DOHH2 (cell line): ENCODE results near the gene USE1.

ENCODE experiments used
- H3F3A ChIP-seq: fragments of 200-600 bp; sonication (generic), shearing (Covaris generic); 2 replicates; pipeline ENCODE4 v1.6.0; 2016; ENCODE audit warnings: antibody characterized with exemption, mild to moderate bottlenecking; ENCODE audit not compliant: control insufficient read depth, insufficient read depth
- H3K27ac ChIP-seq: fragments of 200-600 bp; sonication (generic); 2 replicates; pipeline ENCODE4 v1.5.1; 2014; ENCODE audit warnings: low read depth, mild to moderate bottlenecking, low read length, moderate library complexity
- H3K27me3 ChIP-seq: fragments of 200-600 bp; sonication (generic); 2 replicates; pipeline ENCODE4 v1.6.1; 2014; ENCODE audit warnings: mild to moderate bottlenecking, low read length, mixed read lengths; ENCODE audit not compliant: control insufficient read depth
- H3K36me3 ChIP-seq: fragments of 200-600 bp; sonication (generic); 2 replicates; pipeline ENCODE4 v1.6.1; 2014; ENCODE audit warnings: mild to moderate bottlenecking, low read length, moderate library complexity, mixed read lengths; ENCODE audit not compliant: control insufficient read depth
- H3K4me1 ChIP-seq: fragments of 200-600 bp; sonication (generic); 2 replicates; pipeline ENCODE4 v1.6.1; 2014; ENCODE audit warnings: mild to moderate bottlenecking, low read length, mixed read lengths; ENCODE audit not compliant: control insufficient read depth
- H3K4me2 ChIP-seq: fragments of 200-600 bp; sonication (generic); 2 replicates; pipeline ENCODE4 v1.6.0; 2014; ENCODE audit warnings: mild to moderate bottlenecking, low read length, moderate library complexity
- H3K4me3 ChIP-seq: fragments of 200-600 bp; sonication (generic); 2 replicates; pipeline ENCODE4 v1.5.1; 2014; ENCODE audit warnings: mild to moderate bottlenecking, low read length, mixed read lengths
- H3K79me2 ChIP-seq: fragments of 200-600 bp; sonication (generic); 2 replicates; pipeline ENCODE4 v1.6.1; 2014; ENCODE audit warnings: mild to moderate bottlenecking, low read length, mixed read lengths; ENCODE audit not compliant: control insufficient read depth
- H3K9me2 ChIP-seq: fragments of 200-600 bp; sonication (generic); replicated peaks from 2 replicates; pipeline ENCODE4 v1.6.1; 2014; ENCODE audit warnings: mild to moderate bottlenecking, low read length, mixed read lengths; ENCODE audit not compliant: control insufficient read depth
- H3K9me3 ChIP-seq: fragments of 200-600 bp; sonication (generic); 2 replicates; pipeline ENCODE4 v1.6.1; 2014; ENCODE audit warnings: antibody characterized with exemption, low read length, mixed read lengths; ENCODE audit not compliant: control insufficient read depth, insufficient read depth
- H4K20me1 ChIP-seq: fragments of 200-600 bp; sonication (generic); 2 replicates; pipeline ENCODE4 v1.6.0; 2014; ENCODE audit warnings: low read depth, mild to moderate bottlenecking, antibody characterized with exemption, low read length, moderate library complexity; ENCODE audit not compliant: control insufficient read depth, insufficient read depth
- CTCF ChIP-seq: fragments of 200-600 bp; sonication (generic); IDR thresholded peaks from one replicate; pipeline ENCODE4 v1.5.1; 2014; ENCODE audit warnings: antibody characterized with exemption, mild to moderate bottlenecking, low read depth, low read length; ENCODE audit not compliant: poor library complexity, severe bottlenecking
- EZH2phosphoT487 ChIP-seq: fragments of 200-600 bp; sonication (generic); IDR thresholded peaks from 2 replicates; pipeline ENCODE4 v1.6.1; 2017; ENCODE audit warnings: borderline replicate concordance, mild to moderate bottlenecking, antibody characterized with exemption, low read length, moderate library complexity, mixed read lengths

USE1 gene, protein sequence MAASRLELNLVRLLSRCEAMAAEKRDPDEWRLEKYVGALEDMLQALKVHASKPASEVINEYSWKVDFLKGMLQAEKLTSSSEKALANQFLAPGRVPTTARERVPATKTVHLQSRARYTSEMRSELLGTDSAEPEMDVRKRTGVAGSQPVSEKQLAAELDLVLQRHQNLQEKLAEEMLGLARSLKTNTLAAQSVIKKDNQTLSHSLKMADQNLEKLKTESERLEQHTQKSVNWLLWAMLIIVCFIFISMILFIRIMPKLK

GRCh38 chr19:17215127-17215971 is at the start of gene USE1:
Gene USE1, plus strand, starts transcription at chr19:17215357. Its CDS starts 49 bp downstream, at chr19:17215406.
- Histone ChIP-seq H3K79me2 (peaks cover 7% of the 10 kb centered on the region), H3K4me1 (peaks cover 30% of the 10 kb centered on the region), H3K27ac (peak within 1 kb of the TSS; percentile 69), H3K27me3 (no peaks in the 10 kb centered on the region), H3K36me3 (peaks cover 60% of the 10 kb centered on the region), H3F3A (peaks cover 8% of the 10 kb centered on the region), H3K4me3 (peak within 1 kb of the TSS; percentile 81), H3K9me3 (no peaks in the 10 kb centered on the region), H3K4me2 (peak within 1 kb of the TSS; percentile 89), H3K9me2 (no peaks in the 10 kb centered on the region), H4K20me1 (no peaks in the 10 kb centered on the region)
- no peak for TF ChIP-seq CTCF

GRCh38 chr19:17165715-17166114 is 49.4 kb upstream of the USE1 start:
- no peaks in the 10 kb centered on the region for H3K9me2 ChIP-seq
- no peaks in the 10 kb centered on the region for H3K27me3 ChIP-seq
- no peak overlapping the region for H3K4me2 ChIP-seq
- no peaks in the 10 kb centered on the region for H3K79me2 ChIP-seq
- 0 out of 2 replicates have a peak, but pooled peaks cover under 1% of the 10 kb centered on the region for H3K4me1 ChIP-seq
- no peaks in the 10 kb centered on the region for H4K20me1 ChIP-seq
- H3K9me3 ChIP-seq, result no peaks in the 10 kb centered on the region
- TF ChIP-seq CTCF (no peak), EZH2phosphoT487 (no peak)
- H3K4me3 ChIP-seq, result no peak overlapping the region
- H3K27ac ChIP-seq, result no peak overlapping the region
- peaks cover 3% of the 10 kb centered on the region; the same call in 1 of the 2 replicates for H3F3A ChIP-seq
- peaks cover 78% of the 10 kb centered on the region for H3K36me3 ChIP-seq

GRCh38 chr19:17170538-17171297 is 44.4 kb upstream of the USE1 start:
- H3K27ac ChIP-seq, result no peak overlapping the region
- no peaks in the 10 kb centered on the region for H4K20me1 ChIP-seq
- H3K79me2 ChIP-seq, result no peaks in the 10 kb centered on the region
- no peaks in the 10 kb centered on the region for H3K9me3 ChIP-seq
- TF ChIP-seq CTCF, result no peak
- TF ChIP-seq EZH2phosphoT487, result no peak
- H3K36me3 ChIP-seq, result peaks cover 69% of the 10 kb centered on the region
- no peaks in the 10 kb centered on the region for H3K9me2 ChIP-seq
- no peak overlapping the region for H3K4me2 ChIP-seq
- no peaks in the 10 kb centered on the region for H3K27me3 ChIP-seq
- H3K4me1 ChIP-seq, result 0 out of 2 replicates have a peak, but pooled peaks cover 3% of the 10 kb centered on the region
- H3K4me3 ChIP-seq, result no peak overlapping the region
- H3F3A ChIP-seq, result no peaks in the 10 kb centered on the region
